GM12878 (cell line): ENCODE data around the gene ZNF33B. TPM values are rescaled to one million over a fixed set of nuclear protein-coding genes. Genes with fewer than 3 reads are reported as not detected.

Experiments used
- ATAC-seq: fragments of 200-7000 bp; cut with Tn5 transposase; 3 replicates; pipeline ENCODE4 v1.9.1; 2020; ENCODE audit warnings: mild to moderate bottlenecking, moderate library complexity
- BruUV-seq: library from RNA; stranded (reverse); fragments of 400-500 nt; replicated peaks from 2 replicates; lab custom pipeline; 2021; lab: Mats Ljungman, UMichigan
- CTCF ChIA-PET: fragments of 300-600 bp; sonication (Branson Sonifier 250); formaldehyde crosslinking; extraction: SDS; loops from one replicate; lab custom pipeline; 2021; ENCODE audit warnings: inconsistent platforms; lab: Yijun Ruan, JAX
- POLR2A ChIA-PET: fragments of 350-600 bp; formaldehyde crosslinking; extraction: SDS; loops from one replicate; lab custom pipeline; 2021; ENCODE audit warnings: inconsistent platforms; lab: Charles Lee
- RAD21 ChIA-PET: fragments of 300-600 bp; sonication (Branson Sonifier 250); formaldehyde crosslinking; loops from one replicate; lab custom pipeline; 2023; ENCODE audit warnings: antibody characterized with exemption; ENCODE audit not compliant: unreplicated experiment; lab: Charles Lee
- SMC1A ChIA-PET: fragments of 300-600 bp; sonication (Branson Sonifier 250); formaldehyde crosslinking; loops from one replicate; lab custom pipeline; 2023; ENCODE audit not compliant: unreplicated experiment, uncharacterized antibody; lab: Charles Lee
- DNase-seq: peaks from one replicate; pipeline ENCODE4 v3.0.0-alpha.2; 2011; ENCODE audit warnings: low read depth, low spot score
- FAIRE-seq: peaks from 3 replicates; lab custom pipeline; 2011; peaks lifted over from hg19 to GRCh38; lab: Jason Lieb, UNC
- H2AFZ ChIP-seq: 2 replicates; pipeline ENCODE4 v1.6.0; 2011; ENCODE audit warnings: low read depth, low read length, control low read depth; ENCODE audit not compliant: control insufficient read depth
- H3K27ac ChIP-seq: 2 replicates; pipeline ENCODE4 v1.5.1; 2011; ENCODE audit warnings: control low read depth; ENCODE audit not compliant: control insufficient read depth, insufficient read depth
- H3K27me3 ChIP-seq, 2 experiments: replicated peaks in 1 of 2; 2 replicates each; pipeline versions ENCODE4 v1.6.0 to v1.6.1; 2011; ENCODE audit warnings: low read length in 1 of 2; ENCODE audit not compliant: control insufficient read depth in 2 of 2, insufficient read depth in 2 of 2
- H3K36me3 ChIP-seq, 2 experiments: 2 replicates each; pipeline ENCODE4 v1.5.1; 2011; ENCODE audit warnings: low read length in 1 of 2; ENCODE audit not compliant: control insufficient read depth in 2 of 2, insufficient read depth in 2 of 2
- H3K4me1 ChIP-seq: 2 replicates; pipeline ENCODE4 v1.6.1; 2011; ENCODE audit warnings: mild to moderate bottlenecking, low read length, moderate library complexity, mixed read lengths; ENCODE audit not compliant: control insufficient read depth, insufficient read depth
- H3K4me2 ChIP-seq: 2 replicates; pipeline ENCODE4 v1.6.0; 2011; ENCODE audit warnings: control low read depth; ENCODE audit not compliant: control insufficient read depth, insufficient read depth
- H3K4me3 ChIP-seq: fragments of 200-600 bp; sonication (generic); 2 replicates; pipeline ENCODE4 v1.5.1; 2016
- H3K79me2 ChIP-seq: 2 replicates; pipeline ENCODE4 v1.6.0; 2011; ENCODE audit warnings: low read length; ENCODE audit not compliant: control insufficient read depth, insufficient read depth
- H3K9ac ChIP-seq: 2 replicates; pipeline ENCODE4 v1.8.0; 2011; ENCODE audit warnings: low read length, control low read depth, mixed read lengths; ENCODE audit not compliant: control insufficient read depth, insufficient read depth
- H3K9me3 ChIP-seq: replicated peaks from 3 replicates; pipeline ENCODE4 v1.5.1; 2011; ENCODE audit warnings: mild to moderate bottlenecking, low read length; ENCODE audit not compliant: control insufficient read depth, insufficient read depth
- H4K20me1 ChIP-seq: 2 replicates; pipeline ENCODE4 v1.6.0; 2011; ENCODE audit not compliant: control insufficient read depth, insufficient read depth
- BMI1 ChIP-seq: fragments of 450-650 bp; IDR thresholded peaks from 2 replicates; pipeline ENCODE4 v1.6.1; 2016; ENCODE audit warnings: mild to moderate bottlenecking, moderate library complexity, borderline replicate concordance
- HCFC1 ChIP-seq: fragments of 150-350 bp; IDR thresholded peaks from 2 replicates; pipeline ENCODE4 v1.6.1; 2014; ENCODE audit warnings: low read length
- POLR2AphosphoS5 ChIP-seq: IDR thresholded peaks from 2 replicates; pipeline ENCODE4 v1.6.1; 2011; ENCODE audit warnings: mild to moderate bottlenecking, low read length, inconsistent platforms
- RB1 ChIP-seq: fragments of 450-650 bp; formaldehyde crosslinking; IDR thresholded peaks from 2 replicates; pipeline ENCODE4 v1.6.1; 2017; ENCODE audit warnings: mild to moderate bottlenecking, borderline replicate concordance
- RFX5 ChIP-seq: IDR thresholded peaks from 2 replicates; pipeline ENCODE4 v1.6.1; 2011; ENCODE audit warnings: low read depth, low read length, improper control_type of control experiment
- ZNF24 ChIP-seq: fragments of 450-650 bp; IDR thresholded peaks from 2 replicates; pipeline ENCODE4 v1.6.1; 2017; ENCODE audit warnings: antibody characterized with exemption, mild to moderate bottlenecking
- WGBS: methylation state at CpG from one replicate; pipeline ENCODE4 v1.1.6; 2016; ENCODE audit warnings: low lambda C conversion rate; ENCODE audit not compliant: insufficient replicate concordance, insufficient coverage; ENCODE audit errors: missing lambda C conversion rate; 5-methylcytosine and 5-hydroxymethylcytosine counted together
- in situ Hi-C: fragments of 300-500 bp; cut with MboI; formaldehyde crosslinking; loops from 9 replicates; pipeline ENCODE4 v1.14.3; 2018; ENCODE audit warnings: mixed read lengths
- intact Hi-C: fragments of 100-400 bp; cut with micrococcal nuclease; formaldehyde crosslinking; loops from one replicate; pipeline ENCODE4 v1.14.2; 2022; ENCODE audit not compliant: unreplicated experiment
- polyA plus RNA-seq, 11 experiments: library from polyadenylated mRNA; depleted of rRNA in 4 of 11; unstranded in 6 of 11; stranded (reverse) in 5 of 11; fragments of >200 nt; fragmentation: Nextera tagmentation in 4 of 11; fragmentation: Illumina TruSeq in 1 of 11; extraction: Ambion mirVana in 4 of 11; extraction: Trizol in 1 of 11; gene quantifications; 1 replicate in 1 of 11; 2 replicates in 10 of 11; pipeline versions ENCODE4 v1.2.1 to v1.2.3, GENCODE V29; 2011 to 2016; ENCODE audit warnings: inconsistent platforms in 2 of 11, missing spikeins in 2 of 11, low read depth in 1 of 11
- total RNA-seq, 4 experiments: library from RNA; depleted of rRNA in 3 of 4; stranded (reverse); fragments of >200 nt in 3 of 4; fragmentation: Illumina TruSeq in 1 of 4; extraction: Trizol in 1 of 4; gene quantifications; 2 replicates each; pipeline versions ENCODE4 v1.2.1 to v1.2.3, GENCODE V29; 2013 to 2021
- TF ChIP-seq, protein P1 (sequence below): fragments of 450-650 bp; IDR thresholded peaks from 2 replicates; pipeline ENCODE4 v1.6.1; 2018; ENCODE audit warnings: borderline replicate concordance, mild to moderate bottlenecking; ENCODE audit not compliant: partially characterized antibody
- TF ChIP-seq, protein P2 (sequence below): IDR thresholded peaks from 2 replicates; pipeline ENCODE4 v1.6.1; 2012; ENCODE audit warnings: low read depth, low read length, improper control_type of control experiment
- TF ChIP-seq, protein P3 (sequence below): fragments of 450-650 bp; IDR thresholded peaks from 2 replicates; pipeline ENCODE4 v1.6.1; 2017; ENCODE audit warnings: mild to moderate bottlenecking, moderate library complexity

ZNF33B gene
- total and polyA plus RNA-seq, 10 of the 15 experiments (the other 5 are each of a cell fraction or from before 2014, with no cell fraction given), result 5.3 to 19.7 (median 9.3) TPM

DNA sequence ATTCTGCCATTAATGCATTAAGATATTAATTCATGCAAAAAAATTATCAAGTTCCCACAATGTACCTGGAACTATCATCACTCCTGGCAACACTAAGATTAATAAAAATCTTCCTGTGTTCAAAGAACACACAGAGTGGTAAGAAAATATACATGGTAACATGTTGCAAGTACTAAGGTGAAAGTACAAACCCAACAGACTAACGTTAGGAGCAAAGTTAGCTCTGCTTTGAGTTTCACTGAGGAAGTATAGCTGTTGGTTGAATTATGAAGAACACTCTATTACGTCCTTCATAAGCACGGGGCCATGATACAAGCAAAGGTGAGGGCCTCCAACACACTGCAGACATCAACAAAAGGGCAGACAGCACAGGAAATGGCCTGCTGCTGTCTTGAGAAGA lies 5.8 kb downstream of the ZNF33B start (continued):
- TF ChIP-seq RFX5, result no peak

GRCh38 chr10:42630537-42631134 lies 7.7 kb downstream of the ZNF33B start:
- DNase-seq (no peak), ATAC-seq (peak; percentile 49), FAIRE-seq (no peak)
- in situ Hi-C loops (loop anchor here (25.0 kb wide), 2 partner anchors 507 to 782 kb away; partner anchors contain the start of genes CSGALNACT2 and HNRNPF), intact Hi-C loops (loop anchor here (10.0 kb wide), 2 partner anchors 504 to 764 kb away; partner anchors contain the start of gene CSGALNACT2)
- 100% methylated on average over 1 of the region's 1 CpG for WGBS
- no TSS peak for BruUV-seq
- Histone ChIP-seq H3K9ac (no peak overlapping the region), H2AFZ (no peak overlapping the region), H4K20me1 (no peaks in the 10 kb centered on the region), H3K4me3 (no peak overlapping the region), H3K4me1 (no peaks in the 10 kb centered on the region), H3K9me3 (no peaks in the 10 kb centered on the region), H3K36me3 (peaks cover 1 to 5% of the 10 kb centered on the region in 2 experiments; a peak in 3 of 4 replicates), H3K27ac (no peak overlapping the region), H3K4me2 (no peak overlapping the region), H3K27me3 (no peaks in the 10 kb centered on the region), H3K79me2 (no peaks in the 10 kb centered on the region)
- POLR2A ChIA-PET, result no interaction called here
- RAD21 ChIA-PET, result no interaction called here
- CTCF ChIA-PET, result no interaction called here
- SMC1A ChIA-PET, result interaction anchor here (0.6 to 1.3 kb wide), 4 partner anchors 10 to 62 kb away, joined by 3 to 4 read pairs (median 4); no protein-coding TSS in a partner anchor
- TF ChIP-seq, protein P1, sequence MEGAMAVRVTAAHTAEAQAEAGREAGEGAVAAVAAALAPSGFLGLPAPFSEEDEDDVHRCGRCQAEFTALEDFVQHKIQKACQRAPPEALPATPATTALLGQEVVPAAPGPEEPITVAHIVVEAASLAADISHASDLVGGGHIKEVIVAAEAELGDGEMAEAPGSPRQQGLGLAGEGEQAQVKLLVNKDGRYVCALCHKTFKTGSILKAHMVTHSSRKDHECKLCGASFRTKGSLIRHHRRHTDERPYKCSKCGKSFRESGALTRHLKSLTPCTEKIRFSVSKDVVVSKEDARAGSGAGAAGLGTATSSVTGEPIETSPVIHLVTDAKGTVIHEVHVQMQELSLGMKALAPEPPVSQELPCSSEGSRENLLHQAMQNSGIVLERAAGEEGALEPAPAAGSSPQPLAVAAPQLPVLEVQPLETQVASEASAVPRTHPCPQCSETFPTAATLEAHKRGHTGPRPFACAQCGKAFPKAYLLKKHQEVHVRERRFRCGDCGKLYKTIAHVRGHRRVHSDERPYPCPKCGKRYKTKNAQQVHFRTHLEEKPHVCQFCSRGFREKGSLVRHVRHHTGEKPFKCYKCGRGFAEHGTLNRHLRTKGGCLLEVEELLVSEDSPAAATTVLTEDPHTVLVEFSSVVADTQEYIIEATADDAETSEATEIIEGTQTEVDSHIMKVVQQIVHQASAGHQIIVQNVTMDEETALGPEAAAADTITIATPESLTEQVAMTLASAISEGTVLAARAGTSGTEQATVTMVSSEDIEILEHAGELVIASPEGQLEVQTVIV, result no peak
- TF ChIP-seq BMI1 (no peak), HCFC1 (no peak), RB1 (no peak), POLR2AphosphoS5 (no peak), ZNF24 (no peak)
- TF ChIP-seq, protein P2, sequence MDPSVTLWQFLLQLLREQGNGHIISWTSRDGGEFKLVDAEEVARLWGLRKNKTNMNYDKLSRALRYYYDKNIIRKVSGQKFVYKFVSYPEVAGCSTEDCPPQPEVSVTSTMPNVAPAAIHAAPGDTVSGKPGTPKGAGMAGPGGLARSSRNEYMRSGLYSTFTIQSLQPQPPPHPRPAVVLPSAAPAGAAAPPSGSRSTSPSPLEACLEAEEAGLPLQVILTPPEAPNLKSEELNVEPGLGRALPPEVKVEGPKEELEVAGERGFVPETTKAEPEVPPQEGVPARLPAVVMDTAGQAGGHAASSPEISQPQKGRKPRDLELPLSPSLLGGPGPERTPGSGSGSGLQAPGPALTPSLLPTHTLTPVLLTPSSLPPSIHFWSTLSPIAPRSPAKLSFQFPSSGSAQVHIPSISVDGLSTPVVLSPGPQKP, result no peak
- TF ChIP-seq, protein P3, sequence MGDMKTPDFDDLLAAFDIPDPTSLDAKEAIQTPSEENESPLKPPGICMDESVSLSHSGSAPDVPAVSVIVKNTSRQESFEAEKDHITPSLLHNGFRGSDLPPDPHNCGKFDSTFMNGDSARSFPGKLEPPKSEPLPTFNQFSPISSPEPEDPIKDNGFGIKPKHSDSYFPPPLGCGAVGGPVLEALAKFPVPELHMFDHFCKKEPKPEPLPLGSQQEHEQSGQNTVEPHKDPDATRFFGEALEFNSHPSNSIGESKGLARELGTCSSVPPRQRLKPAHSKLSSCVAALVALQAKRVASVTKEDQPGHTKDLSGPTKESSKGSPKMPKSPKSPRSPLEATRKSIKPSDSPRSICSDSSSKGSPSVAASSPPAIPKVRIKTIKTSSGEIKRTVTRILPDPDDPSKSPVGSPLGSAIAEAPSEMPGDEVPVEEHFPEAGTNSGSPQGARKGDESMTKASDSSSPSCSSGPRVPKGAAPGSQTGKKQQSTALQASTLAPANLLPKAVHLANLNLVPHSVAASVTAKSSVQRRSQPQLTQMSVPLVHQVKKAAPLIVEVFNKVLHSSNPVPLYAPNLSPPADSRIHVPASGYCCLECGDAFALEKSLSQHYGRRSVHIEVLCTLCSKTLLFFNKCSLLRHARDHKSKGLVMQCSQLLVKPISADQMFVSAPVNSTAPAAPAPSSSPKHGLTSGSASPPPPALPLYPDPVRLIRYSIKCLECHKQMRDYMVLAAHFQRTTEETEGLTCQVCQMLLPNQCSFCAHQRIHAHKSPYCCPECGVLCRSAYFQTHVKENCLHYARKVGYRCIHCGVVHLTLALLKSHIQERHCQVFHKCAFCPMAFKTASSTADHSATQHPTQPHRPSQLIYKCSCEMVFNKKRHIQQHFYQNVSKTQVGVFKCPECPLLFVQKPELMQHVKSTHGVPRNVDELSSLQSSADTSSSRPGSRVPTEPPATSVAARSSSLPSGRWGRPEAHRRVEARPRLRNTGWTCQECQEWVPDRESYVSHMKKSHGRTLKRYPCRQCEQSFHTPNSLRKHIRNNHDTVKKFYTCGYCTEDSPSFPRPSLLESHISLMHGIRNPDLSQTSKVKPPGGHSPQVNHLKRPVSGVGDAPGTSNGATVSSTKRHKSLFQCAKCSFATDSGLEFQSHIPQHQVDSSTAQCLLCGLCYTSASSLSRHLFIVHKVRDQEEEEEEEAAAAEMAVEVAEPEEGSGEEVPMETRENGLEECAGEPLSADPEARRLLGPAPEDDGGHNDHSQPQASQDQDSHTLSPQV, result no peak
